HG02763 (cell line): ENCODE results near the gene PRMT7.

Source experiments
- ATAC-seq: cut with Tn5 transposase; IDR thresholded peaks from one replicate; pipeline ENCODE4 v1.9.1; 2021; ENCODE audit warnings: mild to moderate bottlenecking, moderate library complexity; ENCODE audit not compliant: unreplicated experiment

Gene PRMT7

DNA sequence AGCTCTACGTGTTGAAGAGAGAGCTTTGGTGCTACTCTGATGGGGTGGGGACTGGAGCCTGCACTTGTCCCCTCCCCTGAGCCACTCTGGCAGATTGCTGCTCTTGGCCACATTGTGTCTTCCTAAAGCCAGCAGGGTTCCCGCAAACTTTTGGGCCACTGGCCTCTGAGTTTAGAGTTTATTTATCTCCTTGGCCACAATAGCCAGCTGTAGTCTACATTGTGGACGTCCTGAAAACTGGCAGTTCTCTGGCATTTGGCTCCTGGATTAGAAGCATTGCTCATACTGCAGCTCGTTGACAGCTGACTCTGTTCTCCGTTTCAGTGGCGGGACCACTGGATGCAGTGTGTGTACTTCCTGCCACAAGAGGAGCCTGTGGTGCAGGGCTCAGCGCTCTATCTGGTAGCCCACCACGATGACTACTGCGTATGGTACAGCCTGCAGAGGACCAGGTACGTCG is 34.6 kb downstream of the PRMT7 start:
- no peak for ATAC-seq

DNA sequence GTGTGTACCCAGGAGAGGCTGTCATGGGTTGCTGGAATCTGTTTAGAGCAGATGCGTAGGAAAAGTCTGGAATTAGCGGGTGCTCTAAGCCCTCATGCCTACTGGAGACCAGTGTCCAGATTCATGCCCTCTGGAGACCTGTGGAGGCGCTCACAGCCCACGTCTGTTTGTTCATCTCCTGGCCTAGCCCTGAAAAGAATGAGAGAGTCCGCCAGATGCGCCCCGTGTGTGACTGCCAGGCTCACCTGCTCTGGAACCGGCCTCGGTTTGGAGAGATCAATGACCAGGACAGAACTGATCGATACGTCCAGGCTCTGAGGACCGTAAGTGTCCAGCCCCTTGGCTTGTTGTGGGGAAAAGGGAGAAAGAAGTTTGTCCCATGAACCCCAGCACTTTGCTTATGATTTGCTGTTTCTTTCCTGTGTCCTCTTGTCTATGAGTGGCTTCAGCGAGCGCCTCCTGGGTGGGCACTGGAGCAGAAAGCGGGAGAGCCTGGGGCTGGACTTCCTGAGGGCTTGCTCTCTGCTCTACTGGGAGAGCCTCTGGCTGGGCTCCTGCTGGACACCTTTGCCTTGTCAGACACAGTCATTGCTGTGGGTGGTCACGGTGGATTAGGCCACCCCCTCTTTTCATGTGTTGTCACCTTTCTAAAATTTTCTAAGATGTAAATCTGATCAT is 35.3 kb downstream of the PRMT7 start:
- ATAC-seq: no peak

DNA sequence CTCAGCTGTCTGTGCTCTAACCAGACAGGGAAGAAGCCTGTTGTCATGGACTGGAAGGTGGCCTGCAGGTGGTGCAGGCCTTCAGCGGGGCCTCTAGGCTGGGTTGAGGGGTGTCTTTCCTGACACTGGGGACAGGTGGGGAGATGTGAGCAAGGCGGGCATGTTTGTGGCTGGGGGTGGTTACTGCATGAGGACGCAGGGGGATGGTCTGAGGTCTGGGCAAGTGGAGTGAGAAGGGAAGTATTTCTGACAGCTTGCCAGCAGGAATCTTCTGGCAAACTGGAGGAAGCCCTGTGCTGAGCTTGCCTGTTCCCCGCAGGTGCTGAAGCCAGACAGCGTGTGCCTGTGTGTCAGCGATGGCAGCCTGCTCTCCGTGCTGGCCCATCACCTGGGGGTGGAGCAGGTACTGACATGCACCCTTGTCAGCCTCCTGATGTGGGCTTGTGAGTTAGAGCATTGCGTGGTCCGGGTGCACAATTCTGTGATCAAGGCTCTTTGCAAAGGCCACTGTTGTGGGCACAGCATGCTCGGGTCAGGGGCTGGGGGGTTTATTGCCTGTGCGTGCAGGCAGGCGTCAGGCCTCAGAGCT is 36.2 kb downstream of the PRMT7 start:
- ATAC-seq: no peak

DNA sequence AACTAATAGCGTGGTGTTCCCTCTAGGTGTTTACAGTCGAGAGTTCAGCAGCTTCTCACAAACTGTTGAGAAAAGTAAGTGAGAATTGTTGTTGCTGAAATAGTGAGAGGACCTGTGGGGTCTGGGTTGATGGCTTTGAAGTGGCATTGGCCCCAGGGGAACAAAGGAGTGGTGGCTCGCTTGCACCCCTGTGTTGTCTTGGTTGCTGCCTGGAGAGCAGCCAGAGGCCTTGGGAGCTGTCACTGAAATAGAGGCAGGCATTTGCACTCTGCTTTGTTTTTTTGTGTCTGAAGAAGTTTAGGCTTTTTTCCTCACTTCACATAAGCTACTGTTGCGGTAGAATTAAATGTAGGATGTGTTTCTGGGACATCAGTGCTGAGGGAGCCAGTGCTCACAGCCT is 36.8 kb downstream of the PRMT7 start:
- no peak for ATAC-seq

DNA sequence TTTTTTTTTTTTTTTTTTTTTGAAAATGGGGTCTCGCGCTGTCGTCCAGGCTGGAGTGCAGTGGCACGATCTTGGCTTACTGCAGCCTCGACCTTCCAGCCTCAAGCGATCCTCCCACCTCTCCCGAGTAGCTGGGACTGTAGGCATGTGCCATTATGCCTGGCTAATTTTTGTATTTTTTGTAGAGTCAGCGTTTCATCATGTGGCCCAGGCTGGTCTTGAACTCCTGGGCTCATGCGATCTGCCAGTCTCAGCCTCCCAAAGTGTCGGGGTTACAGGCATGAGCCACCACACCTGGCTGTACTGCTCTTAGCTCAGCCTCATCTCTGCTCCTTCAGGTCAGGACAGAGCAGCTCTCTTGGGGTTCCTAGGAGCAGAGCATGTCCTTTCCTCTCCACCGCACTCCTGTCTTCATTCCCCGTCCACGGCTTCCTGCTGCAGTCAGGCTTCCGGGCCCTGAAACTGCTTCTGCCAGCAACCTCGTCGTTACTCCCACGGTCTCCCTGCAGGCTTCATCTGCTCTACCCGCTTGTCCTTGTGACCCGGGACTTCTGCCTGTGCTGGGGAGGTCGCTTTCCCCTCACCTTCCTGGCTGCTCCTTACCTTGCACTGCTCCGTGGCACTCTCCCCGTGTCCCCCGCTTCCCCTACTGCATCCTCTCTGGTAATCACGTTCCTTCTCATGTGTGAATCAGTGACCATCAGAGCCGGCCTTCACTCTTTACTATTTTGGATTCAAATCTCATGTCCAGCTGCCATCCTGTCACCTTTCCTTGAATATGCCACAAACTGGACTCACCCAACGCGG is 38.0 kb downstream of the PRMT7 start:
- no peak for ATAC-seq

DNA sequence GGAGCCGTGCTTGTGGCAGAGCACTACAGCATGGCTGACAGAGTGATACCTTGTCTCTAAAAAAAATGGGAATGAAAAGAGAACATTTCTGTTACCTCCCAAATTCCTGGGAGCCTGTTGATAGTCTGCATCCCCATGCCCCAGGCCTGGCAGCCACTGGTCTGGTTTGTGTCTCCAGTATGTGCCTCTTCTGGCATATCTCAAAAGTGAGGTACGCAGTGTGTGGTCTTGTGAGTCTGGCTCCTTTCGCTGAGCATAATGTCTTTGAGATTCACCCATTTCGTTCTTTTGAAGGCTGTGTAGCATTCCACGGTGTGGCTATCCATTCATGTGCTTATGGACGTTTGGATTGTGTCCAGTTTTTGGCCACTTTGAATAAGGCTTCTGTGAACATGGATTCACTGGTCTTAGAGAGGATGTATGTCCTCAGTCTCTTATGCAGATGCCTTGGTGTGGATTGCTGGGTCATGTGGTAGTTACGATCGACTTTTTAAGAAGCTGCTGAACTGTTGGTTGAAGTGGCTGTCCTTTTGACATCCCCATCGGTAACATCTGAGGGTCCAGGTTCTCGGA is 39.1 kb downstream of the PRMT7 start:
- no peak for ATAC-seq

DNA sequence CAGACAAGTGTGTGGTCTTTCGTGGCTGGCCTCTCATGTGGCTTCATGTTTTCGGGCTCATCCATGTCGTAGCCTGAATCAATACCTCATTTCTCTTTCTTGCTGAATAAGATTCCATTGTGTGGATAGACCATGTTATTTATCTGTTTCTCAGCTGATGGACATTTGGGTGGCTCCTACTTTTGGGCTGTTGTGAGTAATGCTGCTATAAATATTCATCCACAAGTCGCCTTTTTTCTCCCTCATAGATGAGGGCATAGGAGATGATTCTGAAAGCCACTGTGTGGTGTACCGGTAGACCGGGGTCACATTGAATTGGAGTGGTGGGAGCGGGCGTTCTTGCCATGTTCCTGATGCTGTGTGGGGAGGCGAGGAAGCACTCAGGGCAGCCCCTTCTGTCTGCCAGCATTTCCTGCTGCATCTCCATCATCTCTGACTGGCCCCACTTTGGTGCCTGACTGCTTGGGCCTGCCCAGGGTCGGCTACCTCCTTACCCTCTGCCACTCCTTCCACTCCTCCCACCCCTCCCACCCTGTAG is 40.1 kb downstream of the PRMT7 start:
- no peak for ATAC-seq

- ATAC-seq: no peak
Measured at GRCh38 chr16:68351463-68351862, 40.6 kb downstream of the PRMT7 start.

DNA sequence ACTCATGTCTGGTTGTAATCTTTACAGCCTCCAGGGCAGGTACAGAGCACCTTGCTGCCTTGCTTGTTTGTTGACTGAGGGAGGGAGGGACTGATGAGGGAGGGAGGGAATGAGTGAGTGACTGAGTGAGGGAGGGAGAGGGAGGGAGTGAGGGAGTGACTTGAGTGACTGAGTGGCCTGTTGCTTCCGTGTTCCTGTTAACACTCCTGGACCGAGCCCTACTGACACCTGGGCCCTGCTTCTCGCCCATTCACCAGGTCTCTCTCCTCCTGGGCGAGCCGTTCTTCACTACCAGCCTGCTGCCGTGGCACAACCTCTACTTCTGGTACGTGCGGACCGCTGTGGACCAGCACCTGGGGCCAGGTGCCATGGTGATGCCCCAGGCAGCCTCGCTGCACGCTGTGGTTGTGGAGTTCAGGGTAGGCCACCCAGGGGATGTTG is 41.2 kb downstream of the PRMT7 start:
- ATAC-seq: no peak

DNA sequence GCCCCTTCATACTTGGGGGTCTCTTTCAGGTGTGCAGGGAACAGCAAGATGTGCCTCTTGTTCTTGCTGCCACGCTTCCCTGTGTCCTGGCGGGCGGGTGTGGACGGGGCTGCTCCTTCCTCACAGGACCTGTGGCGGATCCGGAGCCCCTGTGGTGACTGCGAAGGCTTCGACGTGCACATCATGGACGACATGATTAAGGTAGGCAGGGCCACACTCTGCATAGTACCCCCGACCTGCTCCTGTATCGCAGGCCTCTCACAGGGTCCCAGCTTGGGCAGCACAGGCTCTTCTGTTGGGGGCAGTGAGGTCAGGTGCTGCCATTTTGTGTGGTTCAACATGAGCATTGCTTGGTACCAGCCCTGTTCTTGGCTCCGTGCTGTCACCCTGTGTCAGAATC is 42.5 kb downstream of the PRMT7 start:
- ATAC-seq: no peak

DNA sequence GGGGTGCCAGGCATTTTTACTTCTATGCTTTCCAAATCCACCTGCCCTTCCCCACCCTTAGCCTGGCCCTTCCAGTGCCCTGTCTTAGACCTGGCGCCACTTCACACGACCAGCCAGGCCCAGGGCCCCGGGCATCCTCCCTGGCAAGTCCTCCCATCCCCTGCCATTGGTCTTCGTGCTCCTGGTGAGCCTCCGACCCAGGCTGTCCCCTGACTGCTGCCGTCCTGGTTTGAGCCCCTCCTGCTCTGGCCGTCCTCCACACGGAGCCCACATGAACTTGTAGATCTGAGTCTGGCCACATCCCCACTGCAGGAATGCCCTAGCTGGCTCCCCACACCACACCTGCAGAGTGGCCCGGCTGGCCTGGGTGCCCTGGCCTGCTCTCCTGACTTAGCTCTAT is 44.0 kb downstream of the PRMT7 start:
- ATAC-seq: no peak

- ATAC-seq: no peak
Measured at GRCh38 chr16:68355447-68356248, 44.8 kb downstream of the PRMT7 start.

GRCh38 chr16:68356249-68356918 is 45.6 kb downstream of the PRMT7 start:
- peak; percentile 75 for ATAC-seq

GRCh38 chr16:68356919-68357286 is 46.1 kb downstream of the PRMT7 start:
- no peak for ATAC-seq

DNA sequence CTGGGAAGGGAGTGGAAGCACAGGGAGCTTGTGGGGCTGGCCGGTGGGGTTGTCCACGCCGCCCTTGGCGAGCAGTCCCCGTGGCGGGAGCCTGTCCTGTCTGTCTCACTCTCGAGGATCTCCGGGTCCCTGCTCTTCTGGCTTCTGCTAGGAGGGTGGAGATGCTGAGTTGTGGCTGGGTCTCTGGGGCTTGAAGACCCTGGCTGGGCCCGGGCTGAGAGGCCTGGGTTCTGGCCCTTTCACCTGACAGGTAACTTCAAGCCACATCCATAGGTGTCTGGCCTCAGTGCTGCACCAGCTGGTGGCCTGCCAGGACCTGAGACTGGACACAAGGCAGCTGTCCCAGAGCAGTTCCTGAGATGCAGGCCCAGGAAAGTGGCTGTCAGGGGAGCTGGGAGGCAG is 46.7 kb downstream of the PRMT7 start:
- no peak for ATAC-seq

GRCh38 chr16:68357923-68358322 is 47.1 kb downstream of the PRMT7 start:
- no peak for ATAC-seq

- no peak for ATAC-seq
Measured at GRCh38 chr16:68358951-68359350, 48.1 kb downstream of the PRMT7 start.

DNA sequence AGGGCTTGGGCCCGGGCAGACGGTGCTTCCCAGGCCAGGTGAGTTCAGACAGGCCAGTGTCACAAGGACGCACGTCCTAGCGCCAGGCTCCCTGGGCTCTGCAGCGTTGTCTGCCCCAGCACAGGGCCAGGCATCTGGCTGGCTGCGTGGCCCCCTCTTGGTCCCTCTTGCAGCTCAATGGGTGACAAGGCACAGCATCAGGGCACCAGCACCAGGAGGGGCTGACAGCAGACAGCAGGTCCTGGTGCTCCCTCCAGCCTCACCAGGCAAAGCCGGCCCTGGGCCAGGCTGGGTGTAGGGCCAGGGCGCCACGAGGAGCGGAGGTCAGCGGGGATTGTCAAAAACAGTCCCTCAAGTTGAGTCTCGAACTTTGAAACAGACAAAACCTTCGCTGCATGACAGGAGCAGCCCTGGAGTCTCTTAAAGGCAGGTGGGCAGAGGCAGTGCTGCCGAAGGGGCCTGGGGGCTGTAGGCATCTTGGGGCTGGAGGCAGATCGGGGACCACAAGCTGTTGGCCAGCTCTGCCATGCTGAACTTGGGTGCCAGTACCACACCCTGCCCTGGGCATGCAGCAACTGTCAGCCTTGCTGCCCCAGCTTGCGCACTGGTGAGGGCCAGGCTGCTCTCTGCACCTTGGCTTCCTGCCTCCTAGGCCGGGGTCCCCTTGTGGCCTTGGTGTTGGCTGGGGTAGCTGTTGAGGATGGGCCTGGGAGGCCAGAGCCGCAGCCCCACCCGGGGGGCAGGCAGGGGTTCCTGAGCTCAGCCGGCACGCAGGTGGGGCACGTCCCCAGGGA is 48.8 kb downstream of the PRMT7 start:
- no peak for ATAC-seq

GRCh38 chr16:68360547-68360946 is 49.7 kb downstream of the PRMT7 start:
- no peak for ATAC-seq
